Loucy (cell line): ENCODE measurements around the gene PPP1R12B.
"Not testable (repeated sequence)": the region's sequence is repeated elsewhere in the genome, so short reads cannot be mapped to it uniquely, and the experiment has no call there.

Experiments used
- EZH2phosphoT487 ChIP-seq: fragments of 200-600 bp; IDR thresholded peaks from 2 replicates; pipeline ENCODE4 v1.6.1; 2018; ENCODE audit warnings: antibody characterized with exemption, mild to moderate bottlenecking, moderate library complexity, borderline replicate concordance
- TF ChIP-seq, protein P1 (sequence below): fragments of 200-600 bp; sonication (generic); conservative IDR thresholded peaks from 2 replicates; pipeline ENCODE4 v1.5.1; 2014; ENCODE audit warnings: mild to moderate bottlenecking, antibody characterized with exemption, low read length

DNA sequence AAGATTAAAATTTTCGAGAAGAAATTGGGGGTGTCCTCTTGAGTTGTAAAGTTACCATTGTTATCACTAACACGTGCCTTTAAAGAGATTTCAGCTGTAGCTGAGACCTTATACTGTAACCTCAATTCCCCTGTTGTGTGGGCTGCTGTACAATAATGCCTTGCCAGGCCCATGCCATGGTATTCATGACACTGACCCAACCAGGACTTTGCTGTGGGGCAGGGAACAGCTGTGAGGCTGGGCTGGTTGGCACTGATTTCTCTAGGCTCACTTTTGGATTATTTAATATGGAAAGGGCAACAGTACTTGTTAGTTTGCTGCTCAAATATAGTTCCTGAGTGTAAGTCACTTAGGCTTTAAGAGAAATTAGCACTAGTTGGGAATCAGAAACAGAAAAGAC lies 54.9 kb downstream of the PPP1R12B start:
- TF ChIP-seq, protein P1, sequence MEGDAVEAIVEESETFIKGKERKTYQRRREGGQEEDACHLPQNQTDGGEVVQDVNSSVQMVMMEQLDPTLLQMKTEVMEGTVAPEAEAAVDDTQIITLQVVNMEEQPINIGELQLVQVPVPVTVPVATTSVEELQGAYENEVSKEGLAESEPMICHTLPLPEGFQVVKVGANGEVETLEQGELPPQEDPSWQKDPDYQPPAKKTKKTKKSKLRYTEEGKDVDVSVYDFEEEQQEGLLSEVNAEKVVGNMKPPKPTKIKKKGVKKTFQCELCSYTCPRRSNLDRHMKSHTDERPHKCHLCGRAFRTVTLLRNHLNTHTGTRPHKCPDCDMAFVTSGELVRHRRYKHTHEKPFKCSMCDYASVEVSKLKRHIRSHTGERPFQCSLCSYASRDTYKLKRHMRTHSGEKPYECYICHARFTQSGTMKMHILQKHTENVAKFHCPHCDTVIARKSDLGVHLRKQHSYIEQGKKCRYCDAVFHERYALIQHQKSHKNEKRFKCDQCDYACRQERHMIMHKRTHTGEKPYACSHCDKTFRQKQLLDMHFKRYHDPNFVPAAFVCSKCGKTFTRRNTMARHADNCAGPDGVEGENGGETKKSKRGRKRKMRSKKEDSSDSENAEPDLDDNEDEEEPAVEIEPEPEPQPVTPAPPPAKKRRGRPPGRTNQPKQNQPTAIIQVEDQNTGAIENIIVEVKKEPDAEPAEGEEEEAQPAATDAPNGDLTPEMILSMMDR = not testable (repeated sequence)
- not testable (repeated sequence) for TF ChIP-seq EZH2phosphoT487
